Fibroblast of lung (primary cell): ENCODE data around the gene NCOA7.

ENCODE experiments used
- EZH2 ChIP-seq: IDR thresholded peaks from 2 replicates; pipeline ENCODE4 v1.5.1; 2012; ENCODE audit warnings: low read length, control low read depth, mild to moderate bottlenecking; ENCODE audit errors: missing control alignments
- TF ChIP-seq, protein P1 (sequence below), 2 donors: IDR thresholded peaks in 1 of 2; conservative IDR thresholded peaks in 1 of 2; 1 replicate in 1 of 2; 2 replicates in 1 of 2; pipeline ENCODE4 v1.5.1; 2011 to 2012; ENCODE audit warnings: low read length in 2 of 2, control low read depth in 1 of 2, inconsistent platforms in 1 of 2, low read depth in 1 of 2, mild to moderate bottlenecking in 1 of 2

DNA sequence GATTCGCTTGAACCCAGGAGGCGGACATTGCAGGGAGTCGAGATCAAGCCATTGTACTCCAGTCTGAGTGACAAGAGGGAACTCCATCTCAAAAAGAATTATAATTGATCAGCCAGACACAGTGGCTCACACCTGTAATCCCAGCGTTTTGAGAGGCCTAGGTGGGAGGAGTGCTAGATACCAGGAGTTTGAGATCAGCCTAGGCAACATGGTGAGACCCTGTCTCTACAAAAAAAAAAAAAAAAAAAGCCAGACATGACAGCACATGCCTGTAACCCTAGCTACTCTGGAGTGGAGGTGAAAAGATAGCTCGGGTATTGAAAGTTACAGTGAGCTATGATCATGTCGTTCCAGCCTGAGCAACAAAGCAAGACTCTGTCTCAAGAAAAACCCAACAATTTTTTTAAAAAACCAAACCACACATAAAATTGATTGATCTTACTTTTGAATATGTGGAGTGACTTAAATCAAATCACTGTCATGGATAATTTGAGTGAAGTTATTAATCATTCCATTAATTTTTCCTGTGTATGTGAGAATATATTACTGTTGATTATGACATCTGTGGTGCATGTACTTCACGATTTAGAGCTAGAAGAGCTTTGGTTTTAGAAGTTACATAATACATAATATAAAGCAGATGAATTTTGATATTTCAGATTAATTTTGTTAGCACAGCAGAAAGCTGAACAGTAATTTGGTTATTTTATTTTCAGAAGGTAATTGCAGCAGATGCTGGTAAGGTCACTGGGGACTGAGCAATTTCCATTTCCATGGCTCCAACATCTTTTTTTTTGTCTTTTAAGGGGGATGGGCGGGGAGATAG is 34.4 kb downstream of the NCOA7 start:
- TF ChIP-seq, protein P1, sequence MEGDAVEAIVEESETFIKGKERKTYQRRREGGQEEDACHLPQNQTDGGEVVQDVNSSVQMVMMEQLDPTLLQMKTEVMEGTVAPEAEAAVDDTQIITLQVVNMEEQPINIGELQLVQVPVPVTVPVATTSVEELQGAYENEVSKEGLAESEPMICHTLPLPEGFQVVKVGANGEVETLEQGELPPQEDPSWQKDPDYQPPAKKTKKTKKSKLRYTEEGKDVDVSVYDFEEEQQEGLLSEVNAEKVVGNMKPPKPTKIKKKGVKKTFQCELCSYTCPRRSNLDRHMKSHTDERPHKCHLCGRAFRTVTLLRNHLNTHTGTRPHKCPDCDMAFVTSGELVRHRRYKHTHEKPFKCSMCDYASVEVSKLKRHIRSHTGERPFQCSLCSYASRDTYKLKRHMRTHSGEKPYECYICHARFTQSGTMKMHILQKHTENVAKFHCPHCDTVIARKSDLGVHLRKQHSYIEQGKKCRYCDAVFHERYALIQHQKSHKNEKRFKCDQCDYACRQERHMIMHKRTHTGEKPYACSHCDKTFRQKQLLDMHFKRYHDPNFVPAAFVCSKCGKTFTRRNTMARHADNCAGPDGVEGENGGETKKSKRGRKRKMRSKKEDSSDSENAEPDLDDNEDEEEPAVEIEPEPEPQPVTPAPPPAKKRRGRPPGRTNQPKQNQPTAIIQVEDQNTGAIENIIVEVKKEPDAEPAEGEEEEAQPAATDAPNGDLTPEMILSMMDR (conservative IDR thresholded peaks at IDR 0.05 in 1 of 2, IDR thresholded peaks at IDR 0.05 in 1 of 2; ENCODE audit: low read depth in 1 of 2, low read length in 2 of 2) = no peak
- TF ChIP-seq EZH2 = no peak
